ENCODE measurements around the gene NCS1.
"Not testable (repeated sequence)": the region's sequence is repeated elsewhere in the genome, so short reads cannot be mapped to it uniquely, and the experiment has no call there.

NCS1 gene

DNA sequence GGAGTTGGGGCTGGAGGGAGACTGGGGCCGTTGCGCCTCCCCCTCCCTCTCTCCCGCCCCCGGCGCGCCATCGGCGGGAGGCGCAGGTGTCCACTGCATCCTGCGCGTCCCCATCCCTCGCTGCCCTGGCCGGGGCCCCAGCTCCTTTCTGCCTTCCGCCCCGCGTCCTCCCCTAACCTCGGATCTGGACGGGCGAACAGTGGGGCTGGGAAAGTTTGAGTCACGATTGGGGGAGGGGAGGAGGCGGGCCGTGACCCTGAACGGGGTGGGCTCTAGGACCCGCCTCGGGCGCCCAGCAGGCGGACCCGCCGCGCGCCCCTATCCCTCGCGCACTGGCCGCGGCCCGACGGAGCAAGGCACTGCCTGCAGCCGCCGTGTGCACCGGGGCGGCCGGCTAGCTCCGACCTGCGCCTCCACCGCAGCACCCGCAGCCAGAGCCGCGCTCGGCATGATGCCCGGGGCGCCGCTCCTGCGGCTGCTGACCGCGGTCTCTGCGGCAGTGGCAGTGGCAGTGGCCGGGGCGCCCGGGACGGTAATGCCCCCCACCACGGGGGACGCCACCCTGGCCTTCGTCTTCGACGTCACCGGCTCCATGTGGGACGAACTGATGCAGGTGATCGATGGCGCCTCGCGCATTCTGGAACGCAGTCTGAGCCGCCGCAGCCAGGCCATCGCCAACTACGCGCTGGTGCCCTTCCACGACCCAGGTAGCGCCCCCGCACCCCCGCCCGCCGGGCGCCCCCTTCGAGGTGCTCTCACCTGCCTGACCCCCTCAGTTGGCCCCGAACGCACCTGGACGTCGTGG lies 93.4 kb downstream of the NCS1 start, which contains the start of gene HMCN2:
Gene HMCN2, plus strand, starts transcription at position 330 of the 805 bp plus-strand sequence. Its CDS starts 119 bp downstream, at position 449.
- no peak for DNase-seq

DNA sequence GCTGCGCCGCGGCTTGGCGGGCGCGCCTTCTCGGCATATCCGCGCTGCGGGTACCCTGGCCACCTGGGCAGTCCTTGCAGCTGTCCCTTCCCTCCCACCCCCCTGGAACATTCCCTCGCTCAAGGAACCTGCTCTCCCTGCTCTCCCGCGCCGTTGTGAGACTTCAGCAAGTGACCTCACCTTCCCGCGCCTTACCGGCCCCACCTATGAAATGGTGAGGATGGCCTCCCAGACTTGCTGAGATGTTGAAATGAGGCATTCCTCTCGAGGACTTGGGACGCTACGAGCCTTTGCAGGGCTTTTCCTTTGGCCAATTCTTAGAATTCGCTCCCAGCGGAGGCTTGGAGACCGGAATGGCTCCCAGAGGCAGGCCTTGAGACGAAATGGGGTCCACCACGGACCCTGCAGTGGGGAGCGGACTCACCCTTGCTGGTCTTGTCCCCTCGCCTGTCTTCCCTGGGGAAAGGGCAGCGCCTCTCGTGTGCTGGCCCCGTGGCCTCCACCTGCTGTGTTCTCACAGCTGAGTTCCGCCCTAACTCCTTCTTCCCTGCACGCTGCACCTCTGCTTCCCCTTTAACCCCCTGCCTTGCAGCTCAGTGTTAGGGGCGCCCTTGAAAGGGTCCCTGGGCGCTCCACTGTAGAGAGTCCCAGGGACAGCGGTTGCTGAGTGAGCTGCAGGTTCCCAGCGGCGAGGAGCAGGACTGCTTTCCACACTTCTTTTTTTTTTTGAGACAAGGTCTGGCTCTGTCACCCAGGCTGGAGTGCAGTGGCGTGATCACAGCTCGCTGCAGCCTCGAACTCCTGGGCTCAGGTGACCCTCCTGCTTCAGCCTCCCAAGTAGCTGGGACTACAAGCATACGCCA lies 94.3 kb downstream of the NCS1 start:
- no peak for DNase-seq

DNA sequence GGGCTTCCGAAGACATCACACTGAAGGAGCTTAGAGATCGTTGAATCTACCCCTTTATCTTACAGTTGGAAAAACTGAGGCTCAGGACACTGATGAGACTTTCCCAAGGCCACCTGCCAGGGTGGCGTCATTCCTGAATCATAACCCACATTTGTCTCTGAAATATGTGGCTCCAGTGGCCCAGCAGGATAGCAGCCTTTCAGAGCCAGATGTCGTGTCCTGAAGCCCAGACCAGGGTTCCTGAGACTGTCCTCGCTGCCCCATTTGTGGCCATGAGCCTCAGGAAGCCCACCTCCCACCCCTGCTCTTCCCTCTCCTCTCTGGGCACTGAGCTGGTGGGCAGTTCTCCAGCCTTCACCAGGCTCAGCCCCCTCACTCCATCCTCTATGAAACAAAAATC lies 95.7 kb downstream of the NCS1 start:
- no peak for DNase-seq

DNA sequence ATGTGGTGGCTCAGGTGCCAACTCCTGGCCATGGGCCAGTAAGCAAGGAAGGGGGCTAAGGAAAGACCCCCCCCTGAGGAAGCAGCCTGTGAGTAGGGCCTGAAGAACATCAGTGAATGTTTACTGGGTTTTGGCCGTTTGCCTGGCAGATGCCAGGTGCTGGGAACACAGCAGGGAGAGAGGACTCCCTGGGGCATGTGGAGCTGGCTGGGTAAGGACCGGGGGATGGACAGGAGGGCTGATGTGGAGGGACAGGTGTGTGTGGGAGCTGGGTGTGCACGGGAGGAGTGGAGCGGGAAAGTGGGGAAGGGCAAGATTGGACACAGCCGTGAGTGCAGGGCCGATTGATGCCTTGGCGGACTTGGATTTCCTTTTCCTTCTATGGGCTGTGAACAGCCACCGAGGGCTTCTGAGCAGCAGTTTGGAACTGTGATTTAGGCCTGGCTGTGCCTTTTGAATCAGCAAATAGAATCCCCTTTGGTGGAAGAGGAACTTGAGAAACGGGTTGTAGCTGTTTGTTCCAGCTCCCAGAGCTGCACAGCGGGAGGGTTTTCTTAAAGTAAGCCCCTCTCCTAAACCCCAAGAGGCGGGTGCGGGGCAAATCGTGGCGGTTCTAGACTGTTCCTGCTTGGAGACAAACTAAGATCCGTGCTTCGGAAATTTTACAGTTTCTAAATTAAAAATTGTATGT lies 96.5 kb downstream of the NCS1 start:
- no peak for DNase-seq

DNA sequence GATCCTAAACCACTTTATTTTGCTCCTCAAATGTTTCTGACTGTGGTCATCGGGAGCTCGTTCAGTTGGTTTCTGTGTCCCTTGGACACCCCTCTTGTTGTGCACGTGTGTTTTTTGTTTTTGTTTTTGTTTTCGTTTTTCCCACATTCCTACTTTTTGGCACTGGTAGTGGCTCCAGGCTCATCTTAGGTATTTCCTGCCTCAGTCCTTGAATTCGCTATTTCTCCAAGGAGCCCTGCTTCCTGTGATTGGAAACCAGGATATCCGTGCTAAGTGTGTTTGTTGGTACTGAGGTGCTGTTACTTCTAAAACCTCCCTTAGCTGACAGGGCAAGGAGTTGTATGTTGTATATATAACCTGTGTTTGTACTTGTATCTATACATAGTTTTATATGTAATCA lies 99.3 kb downstream of the NCS1 start:
- DNase-seq: no peak

DNA sequence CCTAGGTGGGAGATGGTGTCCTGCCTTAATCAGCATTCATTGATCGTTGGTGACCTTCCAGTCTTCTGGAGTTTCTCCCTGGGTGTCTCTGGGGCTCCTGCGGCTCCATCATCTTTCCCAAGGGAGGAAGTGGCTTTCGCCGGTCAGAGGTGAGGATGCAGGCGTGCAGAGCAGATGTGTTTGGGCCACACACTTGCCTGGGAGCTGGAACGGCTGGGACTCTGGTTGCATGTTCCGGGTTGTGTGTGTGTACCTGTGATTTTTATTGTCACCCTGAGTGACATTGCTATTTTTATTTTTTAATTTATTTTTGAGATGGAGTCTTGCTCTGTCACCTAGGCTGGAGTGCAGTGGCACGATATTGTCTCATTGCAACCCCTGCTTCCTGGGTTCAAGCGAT lies 103.0 kb downstream of the NCS1 start:
- no peak for DNase-seq

DNA sequence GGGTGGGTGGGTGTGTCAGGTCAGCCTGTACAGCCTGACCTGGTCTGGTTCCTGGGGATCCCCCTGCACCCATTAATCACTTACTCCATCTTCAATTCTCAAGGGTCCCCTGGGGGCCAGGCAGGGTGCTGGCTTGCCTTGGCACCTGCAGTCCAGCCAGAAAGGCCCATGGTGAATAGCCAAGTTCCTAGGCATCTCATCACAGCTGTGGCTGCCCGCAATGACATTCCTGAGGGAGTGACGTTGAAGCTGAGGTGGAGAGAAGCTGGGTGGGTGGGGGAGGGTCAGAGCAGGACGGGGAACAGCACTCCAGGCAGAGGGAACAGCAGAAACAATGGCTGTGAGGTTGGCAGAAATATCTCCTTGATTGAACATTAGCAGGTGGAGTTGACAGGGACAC lies 103.9 kb downstream of the NCS1 start:
- no peak for DNase-seq

DNA sequence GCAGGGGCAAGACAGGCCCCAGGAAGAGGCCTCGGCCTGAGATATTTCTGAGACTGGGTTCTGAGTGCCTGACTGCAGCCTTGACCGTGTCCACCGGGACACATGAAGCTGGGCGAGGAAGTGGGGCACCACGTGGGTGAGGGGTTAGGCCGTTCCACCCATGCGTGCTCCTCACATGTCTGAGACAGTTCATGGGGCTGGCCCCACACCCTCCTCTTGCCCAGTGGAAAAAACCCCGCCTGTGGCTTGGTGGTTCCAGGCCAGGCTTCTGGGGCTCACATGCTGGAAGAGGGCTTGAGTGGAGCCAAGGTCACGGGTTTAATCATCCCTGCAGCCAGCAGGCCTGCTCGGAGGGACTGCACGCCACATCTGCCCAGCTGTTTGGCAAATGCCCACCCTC lies 104.8 kb downstream of the NCS1 start:
- no peak for DNase-seq

DNA sequence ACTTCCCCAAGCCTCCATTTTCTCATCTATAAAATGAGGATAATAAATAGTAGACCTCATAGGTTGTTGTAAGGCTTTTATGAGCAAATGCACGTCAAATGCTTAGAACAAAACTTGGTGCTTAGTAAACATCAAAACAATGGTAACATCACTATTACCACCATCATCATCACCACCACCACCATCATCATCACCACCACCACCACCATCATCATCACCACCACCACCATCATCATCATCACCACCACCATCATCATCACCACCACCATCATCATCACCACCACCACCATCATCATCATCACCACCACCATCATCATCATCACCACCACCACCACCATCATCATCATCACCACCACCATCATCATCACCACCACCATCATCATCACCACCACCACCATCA lies 105.3 kb downstream of the NCS1 start:
- not testable (repeated sequence) for DNase-seq

DNA sequence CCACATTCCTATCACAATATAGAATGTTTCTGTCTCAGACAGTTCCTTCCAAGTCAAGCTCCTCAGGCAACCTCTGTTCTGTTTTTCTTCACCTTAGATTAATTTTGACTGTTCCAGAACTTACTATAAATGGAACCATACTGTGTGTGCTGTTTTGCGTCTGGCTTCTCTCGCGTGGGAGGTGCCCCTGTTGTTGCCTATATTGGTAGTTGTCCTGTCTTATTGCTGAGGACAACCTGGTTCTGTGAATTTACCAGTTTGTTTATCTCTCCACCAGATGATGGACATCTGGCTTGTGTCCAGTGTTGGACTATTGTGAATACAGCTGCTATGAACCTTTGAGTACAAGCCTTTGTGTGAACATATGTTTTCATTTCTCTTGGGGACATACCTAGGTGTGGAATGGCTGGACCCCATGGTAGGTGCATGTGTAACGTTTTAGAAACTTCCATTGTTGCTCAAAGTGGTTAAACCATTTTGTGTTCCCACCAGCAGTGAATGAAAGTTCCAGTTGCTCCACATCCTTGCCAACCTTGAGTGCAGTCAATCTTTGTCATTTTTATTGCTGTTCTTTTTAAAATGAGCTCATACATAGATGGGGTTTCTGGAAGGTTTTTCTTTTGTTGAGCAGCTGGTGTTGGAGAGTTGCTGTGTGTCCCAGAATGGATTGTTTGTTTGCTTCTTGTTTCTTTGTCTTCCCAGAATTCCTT lies 111.5 kb downstream of the NCS1 start:
- DNase-seq: no peak

DNA sequence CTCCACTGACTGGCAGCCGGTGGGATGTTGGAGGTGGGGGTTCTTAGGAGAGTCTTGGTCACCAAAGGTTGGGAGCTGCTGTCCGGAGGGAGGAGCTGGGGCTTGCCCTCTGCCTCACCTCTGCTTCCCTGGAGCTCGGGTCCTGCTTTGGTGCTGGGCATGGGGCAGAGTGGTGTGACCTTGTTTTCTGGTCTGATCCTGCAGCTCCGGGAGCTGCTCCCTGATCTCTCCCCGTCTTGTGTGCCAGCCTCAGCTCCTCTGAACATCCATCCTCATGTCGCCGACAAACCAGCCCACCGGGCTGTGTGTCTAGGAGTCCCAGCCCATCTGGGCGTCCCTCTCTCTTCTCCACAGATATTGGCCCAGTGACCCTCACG lies 112.0 kb downstream of the NCS1 start:
- no peak for DNase-seq

DNA sequence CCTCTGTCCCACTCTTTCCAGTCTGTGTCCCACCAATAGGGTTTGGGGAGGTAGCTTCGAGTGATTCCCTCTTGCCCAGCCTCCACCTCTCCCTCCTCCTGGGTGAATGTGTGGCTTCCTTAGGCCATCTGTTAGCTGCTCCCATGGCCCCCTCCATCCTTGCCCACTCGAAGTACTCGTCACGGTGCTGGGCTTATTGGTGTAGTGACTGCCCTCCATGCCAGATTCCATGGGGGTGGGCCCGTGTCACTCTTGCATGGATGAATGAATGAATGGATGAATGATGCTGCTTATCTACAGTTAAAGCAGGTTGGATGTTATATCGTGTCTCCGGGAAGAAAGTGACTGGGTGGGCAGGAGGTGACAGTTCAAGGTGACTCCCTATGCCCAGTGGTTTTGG lies 112.5 kb downstream of the NCS1 start:
- no peak for DNase-seq

DNA sequence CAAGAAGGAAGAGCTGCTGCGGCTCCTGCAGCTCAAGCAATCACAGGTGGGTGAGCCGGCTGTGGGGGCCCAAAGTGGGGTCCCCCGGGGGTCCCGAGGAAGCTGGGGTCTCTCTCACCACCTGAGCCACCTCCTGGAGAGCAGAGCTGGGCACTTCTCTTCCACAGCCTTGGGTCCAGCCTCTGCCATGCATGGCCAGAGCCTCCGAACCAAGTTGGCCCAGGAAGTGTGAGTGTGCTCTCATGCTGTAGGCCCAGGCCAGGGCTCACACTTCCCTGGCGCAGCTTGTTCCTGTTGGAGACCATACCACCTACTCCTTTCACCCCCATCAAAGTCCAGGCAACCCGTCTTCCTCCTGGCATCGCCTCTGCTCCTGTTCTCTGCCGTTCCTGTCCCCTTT lies 113.1 kb downstream of the NCS1 start:
- no peak for DNase-seq

DNA sequence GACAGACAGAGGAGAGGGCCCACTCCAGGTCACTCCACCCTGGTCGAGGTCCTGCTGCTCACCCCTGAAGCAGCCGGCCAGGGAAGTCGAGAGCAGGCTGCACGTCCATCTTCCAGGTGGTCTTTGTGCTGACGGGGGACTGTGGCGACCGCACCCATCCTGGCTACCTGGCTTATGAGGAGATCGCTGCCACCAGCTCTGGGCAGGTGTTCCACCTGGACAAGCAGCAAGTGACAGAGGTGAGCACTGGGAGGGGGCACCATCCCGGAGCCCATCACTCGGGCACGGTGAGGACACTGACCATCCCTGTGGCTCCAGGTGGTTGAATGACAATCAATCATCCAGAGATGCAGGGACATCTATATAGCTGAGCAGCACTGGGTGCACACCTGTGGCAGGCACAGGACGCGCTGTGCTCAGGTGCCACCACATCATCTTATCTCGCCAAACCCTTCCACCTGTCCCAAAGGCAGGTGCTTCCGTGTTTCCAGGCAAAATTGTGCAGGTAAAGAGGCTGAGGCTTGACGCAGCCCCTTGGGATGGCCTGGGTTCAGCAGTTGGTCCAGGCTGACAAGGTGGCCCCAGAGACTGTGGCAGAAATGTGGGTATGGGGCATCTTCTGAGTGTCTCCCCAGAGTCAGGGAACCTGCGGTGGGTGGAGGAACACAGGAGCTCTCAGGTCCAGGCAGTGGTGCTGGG lies 114.0 kb downstream of the NCS1 start:
- DNase-seq: no peak
